HG03460 (cell line): Measurements from ENCODE around the gene TRMT11.

Source experiments
- ATAC-seq: cut with Tn5 transposase; IDR thresholded peaks from one replicate; pipeline ENCODE4 v1.9.1; 2021; ENCODE audit not compliant: unreplicated experiment

The TRMT11 gene

DNA sequence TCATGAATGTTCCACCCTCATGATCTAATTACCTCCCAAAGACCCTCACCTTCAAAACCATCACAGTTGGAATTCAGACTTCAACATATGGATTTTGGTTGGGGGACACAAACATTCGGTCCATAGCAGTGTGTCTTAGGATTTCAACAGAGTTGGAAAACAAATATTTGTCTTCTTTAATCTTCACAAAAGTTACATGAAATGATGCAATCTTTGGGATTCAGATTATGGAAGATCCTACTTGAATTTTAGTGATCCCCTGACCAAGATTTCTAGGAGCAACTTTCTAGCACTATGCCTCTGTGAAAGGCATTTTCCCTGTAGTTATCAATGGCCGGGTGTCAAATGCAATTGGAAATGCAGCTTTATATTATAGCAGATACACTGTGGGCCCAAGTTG lies 86.5 kb downstream of the TRMT11 start:
- no peak for ATAC-seq

DNA sequence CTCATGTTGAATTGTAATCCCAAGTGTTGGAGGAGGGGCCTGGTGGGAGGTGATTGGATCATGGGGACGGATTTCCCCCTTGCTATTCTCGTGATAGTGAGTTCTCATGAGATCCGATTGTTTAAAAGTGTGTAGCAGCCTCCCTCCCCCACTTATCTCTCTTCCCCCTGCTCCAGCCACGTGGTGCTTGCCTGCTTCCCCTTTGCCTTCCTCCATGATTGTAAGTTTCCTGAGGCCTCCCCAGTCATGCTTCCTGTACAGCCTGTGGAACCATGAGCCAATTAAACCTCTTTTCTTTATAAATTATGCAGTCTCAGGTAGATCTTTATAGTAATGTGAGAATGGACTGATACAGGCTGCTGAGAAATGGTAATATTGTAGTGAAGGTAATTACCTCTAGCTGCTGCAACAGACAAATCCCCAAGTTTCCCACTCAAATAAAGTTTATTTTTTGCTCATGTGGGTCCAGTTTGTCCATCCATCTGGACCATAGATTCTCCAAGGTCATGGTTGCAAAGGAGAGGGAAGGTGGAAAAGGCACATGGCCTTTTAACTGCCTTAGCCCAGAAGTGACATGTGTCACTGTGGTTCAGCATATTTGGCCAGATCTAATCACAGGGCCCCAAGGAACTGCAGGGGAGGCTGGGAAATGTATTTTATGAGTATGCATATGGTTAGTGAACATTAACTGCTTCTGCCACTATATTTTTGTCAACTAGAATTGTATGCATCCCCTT lies 89.2 kb downstream of the TRMT11 start:
- no peak for ATAC-seq

DNA sequence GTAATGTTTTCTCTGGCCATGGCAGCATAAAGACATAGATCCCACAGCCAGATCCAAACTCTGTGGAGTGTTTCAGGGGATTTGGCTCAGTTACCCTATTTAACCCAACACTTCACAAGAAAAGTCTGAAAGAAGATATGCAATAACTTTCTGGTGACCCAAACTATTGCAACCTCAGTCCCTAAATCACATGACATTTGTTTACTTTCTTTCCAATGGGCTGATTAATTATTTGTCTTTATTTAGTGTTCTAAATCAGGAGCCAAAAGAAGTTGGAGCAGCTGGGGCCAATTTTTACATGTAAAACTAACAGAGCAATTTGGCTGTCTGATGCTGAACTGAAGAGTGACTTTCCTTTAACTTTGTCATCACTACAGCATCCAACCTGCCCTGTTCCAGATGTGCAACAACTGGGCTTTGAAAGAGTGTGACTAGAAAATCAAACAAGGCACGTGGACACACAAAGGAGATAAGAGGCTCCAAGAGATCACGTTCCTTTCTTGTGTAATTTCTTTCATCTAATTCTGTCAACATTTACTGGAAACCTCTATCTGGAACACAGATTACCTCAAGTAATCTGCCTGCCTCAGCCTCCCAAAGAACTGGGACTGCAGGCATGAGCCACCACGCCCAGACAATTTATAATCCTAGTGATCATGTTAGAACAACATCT lies 90.8 kb downstream of the TRMT11 start:
- no peak for ATAC-seq

DNA sequence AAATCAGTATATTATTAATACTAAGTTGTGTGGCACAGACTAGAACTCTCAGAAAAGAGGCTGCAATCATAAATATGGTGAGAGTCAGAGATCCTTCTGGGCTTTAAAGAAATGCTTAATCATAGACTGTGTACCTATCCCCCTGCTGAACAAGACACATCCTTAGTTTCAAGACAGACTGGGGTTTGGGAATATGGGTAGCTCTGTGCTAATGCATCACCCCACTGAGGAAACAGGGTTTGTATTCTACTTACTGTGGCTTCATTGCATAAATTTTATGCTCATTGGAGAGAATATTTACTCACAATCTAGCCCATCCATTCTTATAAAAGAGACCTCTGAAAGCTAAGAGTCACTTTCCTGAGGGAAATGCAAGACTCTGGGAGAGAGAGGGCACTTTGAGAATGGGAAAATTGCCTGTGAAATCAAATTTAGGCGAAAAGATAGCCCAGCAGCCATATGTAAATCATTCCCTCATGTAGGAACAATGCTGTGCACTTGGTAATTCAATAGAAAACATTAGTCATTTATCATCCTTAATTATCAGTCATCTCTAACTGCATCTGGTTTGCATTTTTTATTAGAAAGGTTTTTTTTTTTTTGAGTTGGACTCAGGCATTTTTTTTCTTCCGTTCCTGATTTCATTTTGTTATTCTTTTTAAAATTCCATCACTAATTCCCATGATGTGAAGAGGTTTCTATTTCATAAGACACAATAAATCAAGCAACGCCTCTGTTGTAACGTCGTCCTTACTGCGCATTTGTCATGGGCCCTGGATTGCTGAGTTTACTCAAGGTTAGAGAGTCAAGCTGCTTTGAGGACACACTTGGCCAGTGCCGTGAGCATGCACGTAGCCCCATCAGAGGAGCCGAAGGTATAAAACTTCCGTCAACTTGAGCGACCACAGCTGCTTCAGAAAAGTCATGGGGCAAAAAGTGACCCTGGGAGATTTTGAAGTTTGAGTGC lies 91.8 kb downstream of the TRMT11 start:
- no peak for ATAC-seq

DNA sequence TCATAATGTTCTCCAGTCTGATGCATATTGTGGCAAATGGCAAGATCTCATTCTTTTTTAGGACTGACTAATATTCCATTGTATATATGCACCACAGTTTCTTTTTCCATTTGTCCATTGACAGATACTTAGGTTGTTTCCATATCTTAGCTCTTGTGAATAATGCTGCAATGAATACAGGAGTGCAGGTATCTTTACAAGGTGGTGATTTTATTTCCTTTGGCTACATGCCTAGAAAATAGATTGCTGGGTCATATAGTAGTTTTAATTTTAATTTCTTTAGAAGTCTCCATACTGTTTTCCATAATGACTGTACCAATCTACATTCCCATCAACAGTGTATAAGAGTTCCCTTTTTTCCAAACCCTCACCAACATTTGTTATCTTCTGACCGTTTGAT lies 97.5 kb downstream of the TRMT11 start:
- ATAC-seq: no peak

DNA sequence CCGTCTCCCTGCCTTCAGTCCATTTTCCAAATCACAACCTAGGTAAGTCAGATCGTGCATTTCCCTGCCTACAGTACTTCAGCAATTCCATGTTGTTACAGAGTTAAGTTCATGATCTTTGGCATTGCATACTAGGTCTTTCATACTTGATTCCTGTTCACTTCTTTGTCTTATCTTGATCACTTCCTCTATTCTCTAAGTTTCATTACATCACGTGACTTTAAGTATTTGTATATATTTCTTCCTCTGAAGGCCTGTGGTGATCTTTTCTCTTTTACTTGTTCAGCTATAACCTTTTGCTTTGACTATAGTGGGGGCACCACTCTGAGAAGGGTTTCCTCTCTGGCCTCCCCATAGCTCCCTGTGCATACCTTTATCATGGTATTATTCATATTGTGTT lies 100.2 kb downstream of the TRMT11 start:
- ATAC-seq: peak; percentile 62
